Measurements from ENCODE around the gene ACOT13.

- peak; percentile 51 for TF ChIP-seq YY1 (IDR thresholded peaks at IDR 0.05; ENCODE audit: insufficient read depth, insufficient read length)
- TF ChIP-seq ZNF274 (IDR thresholded peaks at IDR 0.05; ENCODE audit: low read depth, low read length): no peak
Observed at GRCh38 chr6:24720604-24721460, 54.0 kb downstream of the ACOT13 start.
